ENCODE results near the gene PPP3CA. TPM values are rescaled to one million over a fixed set of nuclear protein-coding genes. Genes with fewer than 3 reads are reported as not detected.

PPP3CA gene
- total and polyA plus RNA-seq, 2 of the 13 experiments (the other 11 are each of a cell fraction or from before 2014, with no cell fraction given) = 4.8 to 13.2 TPM

DNA sequence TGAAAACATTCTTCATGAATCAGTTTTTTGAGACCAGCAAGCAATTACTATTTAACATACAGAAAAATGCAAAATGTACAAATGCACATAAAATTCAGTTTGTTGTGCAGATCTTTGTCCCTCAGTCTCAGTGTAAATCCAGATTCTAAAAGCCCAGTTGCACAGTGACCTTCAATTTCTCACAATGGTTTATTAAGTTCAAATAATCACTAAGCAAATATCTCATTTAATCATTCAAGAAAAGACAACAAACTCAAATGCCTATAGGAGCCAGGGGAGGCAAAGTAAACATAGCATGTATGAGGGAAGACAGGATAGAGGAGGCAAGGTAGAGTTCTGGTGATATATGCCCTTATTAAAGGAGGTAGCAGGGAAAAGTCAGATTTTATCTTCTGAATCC, 82.8 kb downstream of the PPP3CA start (continued):
- TF ChIP-seq, protein P1, sequence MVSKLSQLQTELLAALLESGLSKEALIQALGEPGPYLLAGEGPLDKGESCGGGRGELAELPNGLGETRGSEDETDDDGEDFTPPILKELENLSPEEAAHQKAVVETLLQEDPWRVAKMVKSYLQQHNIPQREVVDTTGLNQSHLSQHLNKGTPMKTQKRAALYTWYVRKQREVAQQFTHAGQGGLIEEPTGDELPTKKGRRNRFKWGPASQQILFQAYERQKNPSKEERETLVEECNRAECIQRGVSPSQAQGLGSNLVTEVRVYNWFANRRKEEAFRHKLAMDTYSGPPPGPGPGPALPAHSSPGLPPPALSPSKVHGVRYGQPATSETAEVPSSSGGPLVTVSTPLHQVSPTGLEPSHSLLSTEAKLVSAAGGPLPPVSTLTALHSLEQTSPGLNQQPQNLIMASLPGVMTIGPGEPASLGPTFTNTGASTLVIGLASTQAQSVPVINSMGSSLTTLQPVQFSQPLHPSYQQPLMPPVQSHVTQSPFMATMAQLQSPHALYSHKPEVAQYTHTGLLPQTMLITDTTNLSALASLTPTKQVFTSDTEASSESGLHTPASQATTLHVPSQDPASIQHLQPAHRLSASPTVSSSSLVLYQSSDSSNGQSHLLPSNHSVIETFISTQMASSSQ (IDR thresholded peaks at IDR 0.05; ENCODE audit: low read depth) = peak; percentile 70
- TF ChIP-seq, protein P1 (CRISPR knock-in tag; IDR thresholded peaks at IDR 0.05; ENCODE audit: borderline replicate concordance) = peak; percentile 61; the same call in 1 of the 2 replicates
- peak; percentile 18; the same call in 1 of the 2 replicates for TF ChIP-seq JUNB (CRISPR knock-in tag; IDR thresholded peaks at IDR 0.05; ENCODE audit: borderline replicate concordance)
- TF ChIP-seq HNF1B (CRISPR knock-in tag; IDR thresholded peaks at IDR 0.05) = no peak
- peak; percentile 12; the same call in 1 of the 2 replicates for TF ChIP-seq FOXJ3 (CRISPR knock-in tag; IDR thresholded peaks at IDR 0.05; ENCODE audit: borderline replicate concordance)
- TF ChIP-seq HMG20A (CRISPR knock-in tag; IDR thresholded peaks at IDR 0.05; ENCODE audit: borderline replicate concordance) = peak; percentile 36; the same call in 1 of the 2 replicates
- TF ChIP-seq, protein P2, sequence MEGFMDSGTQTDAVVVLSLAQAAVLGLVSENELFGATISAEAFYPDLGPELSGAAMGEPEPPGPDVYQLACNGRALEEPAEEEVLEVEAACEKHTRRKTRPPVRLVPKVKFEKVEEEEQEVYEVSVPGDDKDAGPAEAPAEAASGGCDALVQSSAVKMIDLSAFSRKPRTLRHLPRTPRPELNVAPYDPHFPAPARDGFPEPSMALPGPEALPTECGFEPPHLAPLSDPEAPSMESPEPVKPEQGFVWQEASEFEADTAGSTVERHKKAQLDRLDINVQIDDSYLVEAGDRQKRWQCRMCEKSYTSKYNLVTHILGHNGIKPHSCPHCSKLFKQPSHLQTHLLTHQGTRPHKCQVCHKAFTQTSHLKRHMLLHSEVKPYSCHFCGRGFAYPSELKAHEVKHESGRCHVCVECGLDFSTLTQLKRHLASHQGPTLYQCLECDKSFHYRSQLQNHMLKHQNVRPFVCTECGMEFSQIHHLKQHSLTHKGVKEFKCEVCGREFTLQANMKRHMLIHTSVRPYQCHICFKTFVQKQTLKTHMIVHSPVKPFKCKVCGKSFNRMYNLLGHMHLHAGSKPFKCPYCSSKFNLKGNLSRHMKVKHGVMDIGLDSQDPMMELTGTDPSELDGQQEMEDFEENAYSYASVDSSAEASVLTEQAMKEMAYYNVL (CRISPR knock-in tag; IDR thresholded peaks at IDR 0.05; ENCODE audit: borderline replicate concordance) = peak; percentile 68; the same call in 1 of the 2 replicates
- TF ChIP-seq ZNF205 (CRISPR knock-in tag; IDR thresholded peaks at IDR 0.05) = peak; percentile 93
- no peak for TF ChIP-seq ZNF496 (CRISPR knock-in tag; IDR thresholded peaks at IDR 0.05; ENCODE audit: insufficient replicate concordance)
- TF ChIP-seq ZNF841 (CRISPR knock-in tag; IDR thresholded peaks at IDR 0.05; ENCODE audit: borderline replicate concordance) = no peak
- TF ChIP-seq ZNF589 (CRISPR knock-in tag; conservative IDR thresholded peaks at IDR 0.05) = no peak
- TF ChIP-seq, protein P3, sequence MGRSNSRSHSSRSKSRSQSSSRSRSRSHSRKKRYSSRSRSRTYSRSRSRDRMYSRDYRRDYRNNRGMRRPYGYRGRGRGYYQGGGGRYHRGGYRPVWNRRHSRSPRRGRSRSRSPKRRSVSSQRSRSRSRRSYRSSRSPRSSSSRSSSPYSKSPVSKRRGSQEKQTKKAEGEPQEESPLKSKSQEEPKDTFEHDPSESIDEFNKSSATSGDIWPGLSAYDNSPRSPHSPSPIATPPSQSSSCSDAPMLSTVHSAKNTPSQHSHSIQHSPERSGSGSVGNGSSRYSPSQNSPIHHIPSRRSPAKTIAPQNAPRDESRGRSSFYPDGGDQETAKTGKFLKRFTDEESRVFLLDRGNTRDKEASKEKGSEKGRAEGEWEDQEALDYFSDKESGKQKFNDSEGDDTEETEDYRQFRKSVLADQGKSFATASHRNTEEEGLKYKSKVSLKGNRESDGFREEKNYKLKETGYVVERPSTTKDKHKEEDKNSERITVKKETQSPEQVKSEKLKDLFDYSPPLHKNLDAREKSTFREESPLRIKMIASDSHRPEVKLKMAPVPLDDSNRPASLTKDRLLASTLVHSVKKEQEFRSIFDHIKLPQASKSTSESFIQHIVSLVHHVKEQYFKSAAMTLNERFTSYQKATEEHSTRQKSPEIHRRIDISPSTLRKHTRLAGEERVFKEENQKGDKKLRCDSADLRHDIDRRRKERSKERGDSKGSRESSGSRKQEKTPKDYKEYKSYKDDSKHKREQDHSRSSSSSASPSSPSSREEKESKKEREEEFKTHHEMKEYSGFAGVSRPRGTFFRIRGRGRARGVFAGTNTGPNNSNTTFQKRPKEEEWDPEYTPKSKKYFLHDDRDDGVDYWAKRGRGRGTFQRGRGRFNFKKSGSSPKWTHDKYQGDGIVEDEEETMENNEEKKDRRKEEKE (IDR thresholded peaks at IDR 0.05) = no peak
- TF ChIP-seq SOX13 (IDR thresholded peaks at IDR 0.05) = no peak; the same call in 1 of the 2 replicates
- TF ChIP-seq SOX13 (CRISPR knock-in tag; conservative IDR thresholded peaks at IDR 0.05 in 1 of 2, IDR thresholded peaks at IDR 0.05 in 1 of 2) = peak in 1 of 2 experiments; percentile 88; a peak in 2 of 4 replicates
- TF ChIP-seq NFIC (IDR thresholded peaks at IDR 0.05; ENCODE audit: low read length) = peak; percentile 73
- peak; percentile 41; the same call in 1 of the 2 replicates for TF ChIP-seq CREM (IDR thresholded peaks at IDR 0.05)
- no peak for TF ChIP-seq CREM (CRISPR knock-in tag; IDR thresholded peaks at IDR 0.05)
- peak; percentile 24; the same call in 1 of the 2 replicates for TF ChIP-seq RXRB (CRISPR knock-in tag; IDR thresholded peaks at IDR 0.05; ENCODE audit: borderline replicate concordance)
- TF ChIP-seq BCL6 (CRISPR knock-in tag; IDR thresholded peaks at IDR 0.05) = peak; percentile 67
